IgD-negative memory B cell (primary cell): ENCODE data around the gene CYP46A1. TPM values are rescaled to one million over a fixed set of nuclear protein-coding genes. Genes with fewer than 3 reads are reported as not detected.

ENCODE experiments used
- H3K27ac Mint-ChIP-seq, 3 donors: one replicate each; pipeline ENCODE4 v1.8.0; 2020 to 2022; ENCODE audit warnings: mild to moderate bottlenecking in 3 of 3, mixed read lengths in 3 of 3, moderate library complexity in 1 of 3
- H3K27me3 Mint-ChIP-seq: one replicate; pipeline ENCODE4 v1.8.0; 2021; ENCODE audit warnings: mixed read lengths
- H3K36me3 Mint-ChIP-seq: one replicate; pipeline ENCODE4 v1.8.0; 2020; ENCODE audit warnings: mild to moderate bottlenecking, mixed read lengths
- H3K4me1 Mint-ChIP-seq, 3 donors: one replicate each; pipeline ENCODE4 v1.8.0; 2020 to 2022; ENCODE audit warnings: mixed read lengths in 3 of 3, mild to moderate bottlenecking in 1 of 3
- H3K4me3 Mint-ChIP-seq, 4 donors: one replicate each; pipeline ENCODE4 v1.8.0; 2020 to 2022; ENCODE audit warnings: mild to moderate bottlenecking in 4 of 4, mixed read lengths in 4 of 4, moderate library complexity in 3 of 4
- H3K9me3 Mint-ChIP-seq, 3 donors: one replicate each; pipeline ENCODE4 v1.8.0; 2020 to 2021; ENCODE audit warnings: mixed read lengths in 3 of 3, mild to moderate bottlenecking in 1 of 3
- polyA plus RNA-seq: library from polyadenylated mRNA; unstranded; fragments of 300-500 nt; fragmentation: Illumina TruSeq; gene quantifications from one replicate; pipeline ENCODE4 v1.2.3, GENCODE V29; 2021

CYP46A1 gene
- polyA plus RNA-seq, 1 donor from 2014 or later: not detected

- Mint-ChIP-seq H3K4me3 (peak overlapping the region; percentile 61 to 81 (median 74)), H3K27ac (peak overlapping the region in 1 of 3 donors; percentile 76), H3K4me1 (peaks cover 4 to 16% (median 8%) of the 10 kb centered on the region in 3 donors), H3K9me3 (peaks cover 0 to 1% (median 0%) of the 10 kb centered on the region in 3 donors), H3K36me3 (peaks cover 1% of the 10 kb centered on the region), H3K27me3 (peaks cover 21% of the 10 kb centered on the region)
Measured at GRCh38 chr14:99685151-99685591, 1.1 kb downstream of the CYP46A1 start.

GRCh38 chr14:99685596-99685995, 1.5 kb downstream of the CYP46A1 start:
- peak overlapping the region; percentile 61 to 81 (median 74) for H3K4me3 Mint-ChIP-seq
- peaks cover 0 to 1% (median 0%) of the 10 kb centered on the region in 3 donors for H3K9me3 Mint-ChIP-seq
- H3K27me3 Mint-ChIP-seq: peaks cover 23% of the 10 kb centered on the region
- H3K4me1 Mint-ChIP-seq: peaks cover 4 to 16% (median 8%) of the 10 kb centered on the region in 3 donors
- H3K36me3 Mint-ChIP-seq: peaks cover 1% of the 10 kb centered on the region
- peak overlapping the region in 1 of 3 donors; percentile 76 for H3K27ac Mint-ChIP-seq

- Mint-ChIP-seq H3K27ac (peak overlapping the region in 1 of 3 donors; percentile 51), H3K9me3 (peaks cover 0 to 1% (median 0%) of the 10 kb centered on the region in 3 donors), H3K36me3 (peaks cover 1% of the 10 kb centered on the region), H3K27me3 (peaks cover 30% of the 10 kb centered on the region), H3K4me3 (peak overlapping the region in 1 of 4 donors; percentile 77), H3K4me1 (peaks cover 4 to 16% (median 8%) of the 10 kb centered on the region in 3 donors)
Measured at GRCh38 chr14:99686557-99687283, 2.6 kb downstream of the CYP46A1 start.

DNA sequence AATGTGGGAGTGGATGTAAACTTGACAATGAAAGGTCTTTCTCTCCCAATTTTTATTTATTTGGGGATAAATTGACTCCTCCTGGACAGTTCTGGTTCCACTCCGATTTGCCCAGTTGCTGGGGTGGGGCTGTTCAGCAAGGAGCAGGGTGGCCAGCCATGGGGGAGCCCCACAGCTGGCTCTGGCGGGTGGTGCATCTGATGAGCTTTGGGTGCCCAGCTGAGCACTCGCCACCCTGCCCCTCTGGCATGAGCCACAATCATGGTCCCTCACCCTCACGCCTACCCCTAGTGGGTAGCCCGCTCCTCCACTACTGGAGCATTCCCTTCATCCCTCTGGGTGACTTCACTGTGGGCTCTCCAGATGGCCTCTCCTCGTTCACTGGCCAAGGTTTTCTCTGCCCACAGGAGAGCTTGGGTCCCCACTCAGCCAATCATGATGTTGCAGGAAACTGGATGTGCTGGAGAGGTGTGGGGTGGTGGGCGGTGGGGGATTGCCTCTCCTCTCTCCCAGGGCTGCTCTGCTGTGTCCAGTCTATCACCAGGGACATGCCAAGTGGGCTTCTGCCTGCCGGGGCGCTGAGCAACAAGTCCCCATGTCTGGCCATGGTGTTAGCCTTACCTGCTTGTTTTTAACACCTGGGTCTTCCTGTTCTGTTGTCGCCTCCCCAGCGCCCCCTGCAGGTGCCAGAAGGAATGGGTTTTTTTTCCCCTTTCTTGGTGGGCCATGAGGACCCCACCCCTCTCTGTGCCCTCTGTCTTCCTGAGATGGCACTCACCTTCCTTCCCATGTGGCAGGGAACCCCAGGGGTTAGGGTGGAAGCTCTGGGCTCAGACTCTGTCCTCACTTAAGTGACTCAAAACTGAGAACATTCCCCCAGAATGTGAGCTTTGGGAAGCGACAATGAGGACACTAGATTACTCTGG, 3.4 kb downstream of the CYP46A1 start:
- peaks cover 4 to 15% (median 7%) of the 10 kb centered on the region in 3 donors for H3K4me1 Mint-ChIP-seq
- H3K27ac Mint-ChIP-seq: peak overlapping the region in 1 of 3 donors; percentile 56
- peak overlapping the region in 1 of 4 donors; percentile 77 for H3K4me3 Mint-ChIP-seq
- peaks cover 0 to 1% (median 0%) of the 10 kb centered on the region in 3 donors for H3K9me3 Mint-ChIP-seq
- H3K36me3 Mint-ChIP-seq: peaks cover 1% of the 10 kb centered on the region
- peaks cover 32% of the 10 kb centered on the region for H3K27me3 Mint-ChIP-seq

- peaks cover 0 to 1% (median 0%) of the 10 kb centered on the region in 3 donors for H3K9me3 Mint-ChIP-seq
- H3K36me3 Mint-ChIP-seq: peaks cover 1% of the 10 kb centered on the region
- H3K4me3 Mint-ChIP-seq: no peak overlapping the region
- H3K27me3 Mint-ChIP-seq: peaks cover 31% of the 10 kb centered on the region
- H3K27ac Mint-ChIP-seq: peak overlapping the region in 1 of 3 donors; percentile 56
- peaks cover 0 to 13% (median 5%) of the 10 kb centered on the region in 3 donors for H3K4me1 Mint-ChIP-seq
Measured at GRCh38 chr14:99688210-99688581, 4.1 kb downstream of the CYP46A1 start.

GRCh38 chr14:99688629-99689028, 4.5 kb downstream of the CYP46A1 start:
- Mint-ChIP-seq H3K9me3 (peaks cover 0 to 1% (median 0%) of the 10 kb centered on the region in 3 donors), H3K4me3 (no peak overlapping the region), H3K27ac (no peak overlapping the region), H3K4me1 (peaks cover 0 to 13% (median 5%) of the 10 kb centered on the region in 3 donors), H3K27me3 (peaks cover 31% of the 10 kb centered on the region), H3K36me3 (peaks cover 1% of the 10 kb centered on the region)

DNA sequence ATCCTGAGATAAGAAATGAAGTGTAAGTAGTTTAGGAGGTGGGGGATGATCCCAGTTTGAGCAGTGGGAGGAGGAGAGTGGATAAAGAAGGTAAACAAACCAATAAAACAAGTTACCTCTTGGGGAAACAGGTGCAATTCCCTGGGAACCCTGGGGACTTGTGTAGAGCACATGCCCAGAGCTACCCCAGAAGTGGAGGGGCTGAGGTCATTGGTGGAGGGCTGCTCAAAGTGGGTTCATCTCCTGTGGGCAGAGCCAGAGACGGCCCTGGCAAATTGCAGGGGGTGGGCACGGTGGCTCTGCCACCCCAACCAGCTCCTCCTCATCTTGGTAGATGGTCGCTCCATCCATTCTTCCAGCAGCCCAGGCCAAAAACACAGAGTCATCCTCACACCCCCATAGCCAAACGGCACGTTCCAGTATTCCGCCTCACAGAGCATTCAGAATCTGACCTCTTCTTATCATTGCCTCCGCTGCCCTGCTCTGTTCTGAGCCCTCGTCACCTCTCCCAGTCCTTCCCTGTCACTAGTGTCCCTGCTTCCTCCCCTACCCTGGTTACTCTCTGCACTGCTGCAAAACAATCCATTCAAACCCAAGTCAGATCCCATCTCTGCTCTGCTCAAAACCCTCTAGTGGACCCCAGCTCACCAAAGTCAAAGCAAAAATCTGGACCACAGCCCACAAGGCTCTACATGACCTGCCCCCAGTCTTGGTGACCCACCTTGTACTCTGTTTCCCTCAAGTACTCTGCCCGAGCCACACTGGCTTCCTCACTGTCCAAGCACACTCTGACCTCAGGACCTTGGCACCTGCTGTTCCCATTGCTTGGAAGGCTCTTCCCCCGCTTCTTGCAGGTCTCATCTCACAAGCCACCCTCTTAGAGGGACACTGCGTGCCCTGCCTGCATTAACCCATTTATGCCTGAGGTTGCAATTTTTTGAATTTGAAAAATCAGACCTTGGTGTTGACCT, 5.5 kb downstream of the CYP46A1 start:
- Mint-ChIP-seq H3K4me3 (peak overlapping the region in 1 of 4 donors; percentile 14), H3K36me3 (peaks cover 2% of the 10 kb centered on the region), H3K9me3 (peaks cover 0 to 2% (median 0%) of the 10 kb centered on the region in 3 donors), H3K27ac (peak overlapping the region in 1 of 3 donors; percentile 23), H3K4me1 (peaks cover 0 to 13% (median 5%) of the 10 kb centered on the region in 3 donors), H3K27me3 (peaks cover 31% of the 10 kb centered on the region)

- H3K4me1 Mint-ChIP-seq: peaks cover 0 to 13% (median 7%) of the 10 kb centered on the region in 3 donors
- H3K9me3 Mint-ChIP-seq: peaks cover 0 to 2% (median 0%) of the 10 kb centered on the region in 3 donors
- H3K4me3 Mint-ChIP-seq: no peak overlapping the region
- peaks cover 31% of the 10 kb centered on the region for H3K27me3 Mint-ChIP-seq
- H3K36me3 Mint-ChIP-seq: peaks cover 3% of the 10 kb centered on the region
- H3K27ac Mint-ChIP-seq: no peak overlapping the region
Measured at GRCh38 chr14:99690636-99691035, 6.5 kb downstream of the CYP46A1 start.

- Mint-ChIP-seq H3K4me1 (peaks cover 0 to 7% (median 6%) of the 10 kb centered on the region in 3 donors), H3K9me3 (peaks cover 0 to 2% (median 0%) of the 10 kb centered on the region in 3 donors), H3K36me3 (peaks cover 3% of the 10 kb centered on the region), H3K27me3 (peaks cover 31% of the 10 kb centered on the region), H3K27ac (no peak overlapping the region), H3K4me3 (no peak overlapping the region)
Measured at GRCh38 chr14:99691111-99691885, 7.2 kb downstream of the CYP46A1 start.

GRCh38 chr14:99693918-99694317, 9.8 kb downstream of the CYP46A1 start:
- peaks cover 2% of the 10 kb centered on the region for H3K36me3 Mint-ChIP-seq
- peaks cover 23% of the 10 kb centered on the region for H3K27me3 Mint-ChIP-seq
- H3K4me1 Mint-ChIP-seq: peaks cover 0 to 4% (median 0%) of the 10 kb centered on the region in 3 donors
- no peak overlapping the region for H3K4me3 Mint-ChIP-seq
- peaks cover 3 to 6% (median 4%) of the 10 kb centered on the region in 3 donors for H3K9me3 Mint-ChIP-seq
- H3K27ac Mint-ChIP-seq: no peak overlapping the region

GRCh38 chr14:99696929-99697328, 12.8 kb downstream of the CYP46A1 start:
- peaks cover 3 to 6% (median 4%) of the 10 kb centered on the region in 3 donors for H3K9me3 Mint-ChIP-seq
- H3K4me3 Mint-ChIP-seq: no peak overlapping the region
- peaks cover 0 to 3% (median 0%) of the 10 kb centered on the region in 3 donors for H3K4me1 Mint-ChIP-seq
- H3K36me3 Mint-ChIP-seq: peaks cover 4% of the 10 kb centered on the region
- peaks cover 13% of the 10 kb centered on the region for H3K27me3 Mint-ChIP-seq
- H3K27ac Mint-ChIP-seq: no peak overlapping the region

DNA sequence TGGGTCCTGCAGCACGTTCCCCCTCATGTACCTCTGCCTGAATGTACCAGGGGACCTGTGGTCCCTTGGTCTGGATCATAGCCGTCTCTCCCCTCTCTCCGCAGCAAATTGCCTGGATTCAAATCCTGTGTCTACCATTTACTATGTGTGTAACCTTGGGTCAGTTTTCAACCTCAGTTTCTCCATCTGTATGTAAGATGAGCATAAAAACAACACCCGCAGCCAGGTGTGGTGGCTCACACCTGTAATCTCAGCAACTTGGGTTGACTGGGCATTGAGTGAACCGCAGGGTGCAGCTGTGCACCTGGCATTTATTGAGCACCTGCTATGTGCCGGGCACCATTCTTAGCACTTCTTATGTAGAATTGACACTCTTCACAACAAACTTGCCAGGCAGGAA, 14.1 kb downstream of the CYP46A1 start:
- Mint-ChIP-seq H3K4me3 (no peak overlapping the region), H3K36me3 (peaks cover 8% of the 10 kb centered on the region), H3K9me3 (peaks cover 6 to 10% (median 6%) of the 10 kb centered on the region in 3 donors), H3K27ac (no peak overlapping the region), H3K27me3 (peaks cover 13% of the 10 kb centered on the region), H3K4me1 (peaks cover 0 to 3% (median 0%) of the 10 kb centered on the region in 3 donors)

- no peak overlapping the region for H3K27ac Mint-ChIP-seq
- H3K4me3 Mint-ChIP-seq: no peak overlapping the region
- H3K4me1 Mint-ChIP-seq: peaks cover 0 to 3% (median 0%) of the 10 kb centered on the region in 3 donors
- H3K9me3 Mint-ChIP-seq: peaks cover 6 to 14% (median 10%) of the 10 kb centered on the region in 3 donors
- H3K36me3 Mint-ChIP-seq: peaks cover 8% of the 10 kb centered on the region
- H3K27me3 Mint-ChIP-seq: peaks cover 13% of the 10 kb centered on the region
Measured at GRCh38 chr14:99698642-99699041, 14.5 kb downstream of the CYP46A1 start.
